Mesendoderm (in vitro differentiated cells): ENCODE results near the gene BHLHA15.

Experiments
- DNase-seq: peaks from one replicate; pipeline ENCODE4 v3.0.0; 2013
- H2AK5ac ChIP-seq: 2 replicates; pipeline ENCODE4 v1.6.1; 2013; ENCODE audit warnings: low read length, inconsistent platforms
- H2BK120ac ChIP-seq: 2 replicates; pipeline ENCODE4 v1.6.1; 2013; ENCODE audit warnings: low read depth, mild to moderate bottlenecking, low read length, moderate library complexity, mixed read lengths
- H2BK15ac ChIP-seq: replicated peaks from 2 replicates; pipeline ENCODE4 v1.6.1; 2013; ENCODE audit warnings: low read depth, mild to moderate bottlenecking, moderate library complexity
- H2BK5ac ChIP-seq: 2 replicates; pipeline ENCODE4 v1.6.1; 2013; ENCODE audit warnings: low read length, inconsistent platforms
- H3K18ac ChIP-seq: 2 replicates; pipeline ENCODE4 v1.6.1; 2013; ENCODE audit warnings: mild to moderate bottlenecking, low read length, mixed read lengths
- H3K23ac ChIP-seq: one replicate; pipeline ENCODE4 v1.6.1; 2013; ENCODE audit warnings: low read length
- H3K27ac ChIP-seq: 2 replicates; pipeline ENCODE4 v1.5.1; 2013; ENCODE audit warnings: low read depth, mild to moderate bottlenecking, inconsistent platforms, low read length, moderate library complexity
- H3K27me3 ChIP-seq: 2 replicates; pipeline ENCODE4 v1.6.1; 2013; ENCODE audit warnings: low read length, control low read depth, mild to moderate bottlenecking, inconsistent platforms; ENCODE audit not compliant: insufficient read depth, poor library complexity
- H3K36me3 ChIP-seq: 2 replicates; pipeline ENCODE4 v1.6.1; 2013; ENCODE audit warnings: low read length, inconsistent platforms; ENCODE audit not compliant: control insufficient read depth, insufficient read depth
- H3K4ac ChIP-seq: one replicate; pipeline ENCODE4 v1.6.1; 2013; ENCODE audit warnings: low read depth, mild to moderate bottlenecking, low read length, moderate library complexity
- H3K4me1 ChIP-seq: 2 replicates; pipeline ENCODE4 v1.6.1; 2013; ENCODE audit warnings: low read depth, low read length, inconsistent platforms; ENCODE audit not compliant: control insufficient read depth
- H3K4me2 ChIP-seq: 2 replicates; pipeline ENCODE4 v1.6.1; 2013; ENCODE audit warnings: low read length
- H3K4me3 ChIP-seq: 2 replicates; pipeline ENCODE4 v1.5.1; 2013; ENCODE audit warnings: mild to moderate bottlenecking, low read length
- H3K56ac ChIP-seq: one replicate; pipeline ENCODE4 v1.6.1; 2013; ENCODE audit warnings: low read length
- H3K79me1 ChIP-seq: 2 replicates; pipeline ENCODE4 v1.6.1; 2013; ENCODE audit warnings: low read length, inconsistent platforms
- H3K79me2 ChIP-seq: 2 replicates; pipeline ENCODE4 v1.6.1; 2013; ENCODE audit warnings: mild to moderate bottlenecking, low read length; ENCODE audit not compliant: control insufficient read depth, insufficient read depth
- H3K9ac ChIP-seq: 2 replicates; pipeline ENCODE4 v1.6.1; 2013; ENCODE audit warnings: low read length, inconsistent platforms
- H4K5ac ChIP-seq: one replicate; pipeline ENCODE4 v1.6.1; 2013; ENCODE audit warnings: low read length
- H4K8ac ChIP-seq: one replicate; pipeline ENCODE4 v1.6.1; 2013; ENCODE audit warnings: low read depth, mild to moderate bottlenecking, control low read depth, low read length, moderate library complexity
- WGBS: extraction: QIAGEN DNeasy Blood & Tissue Kit; methylation state at CpG from one replicate; pipeline ENCODE4 v1.1.7; 2013; ENCODE audit warnings: low lambda C conversion rate, missing lambda C conversion rate; ENCODE audit not compliant: insufficient coverage; ENCODE audit errors: extremely low coverage; 5-methylcytosine and 5-hydroxymethylcytosine counted together

BHLHA15 gene

GRCh38 chr7:98203964-98204605 lies 7.2 kb upstream of the BHLHA15 start:
- H3K23ac ChIP-seq: no peak overlapping the region
- no peaks in the 10 kb centered on the region for H3K4me1 ChIP-seq
- DNase-seq: no peak
- no peak overlapping the region for H3K27ac ChIP-seq
- WGBS: no CpG with 5 or more reads among the region's 18 CpGs
- H2BK5ac ChIP-seq: no peak overlapping the region
- H3K36me3 ChIP-seq: no peaks in the 10 kb centered on the region
- no peak overlapping the region for H3K4me3 ChIP-seq
- H3K56ac ChIP-seq: no peak overlapping the region
- H3K4me2 ChIP-seq: no peak overlapping the region
- H3K18ac ChIP-seq: no peak overlapping the region
- H2AK5ac ChIP-seq: no peak overlapping the region
- H3K79me2 ChIP-seq: no peaks in the 10 kb centered on the region
- H2BK120ac ChIP-seq: no peak overlapping the region
- H3K9ac ChIP-seq: no peak overlapping the region
- no peak overlapping the region for H2BK15ac ChIP-seq
- no peak overlapping the region for H4K5ac ChIP-seq
- H3K27me3 ChIP-seq: no peaks in the 10 kb centered on the region
- no peak overlapping the region for H3K4ac ChIP-seq
- H3K79me1 ChIP-seq: peaks cover 4% of the 10 kb centered on the region
- no peak overlapping the region for H4K8ac ChIP-seq

DNA sequence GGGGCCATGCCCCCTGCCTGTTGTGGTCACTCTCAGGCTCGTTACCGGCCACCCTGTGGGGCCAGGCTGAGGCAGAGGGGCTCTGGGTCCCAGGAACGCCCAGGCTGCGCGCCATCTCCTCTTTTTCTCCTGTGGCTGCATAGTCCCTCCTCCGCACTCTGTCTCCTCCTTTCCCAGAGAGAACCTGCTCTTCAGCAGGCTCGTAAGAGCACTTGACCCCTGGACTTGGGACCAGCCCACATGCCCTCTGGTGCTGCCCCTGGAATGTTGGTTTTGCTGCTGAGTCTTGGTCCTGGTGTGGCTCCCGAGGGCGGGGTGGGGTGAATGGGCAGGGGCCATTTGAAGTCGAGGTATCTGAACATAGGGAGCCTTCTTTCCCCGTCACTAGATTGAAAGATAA lies 6.6 kb upstream of the BHLHA15 start:
- peaks cover 4% of the 10 kb centered on the region for H3K79me1 ChIP-seq
- H2BK15ac ChIP-seq: no peak overlapping the region
- H4K8ac ChIP-seq: no peak overlapping the region
- no peak overlapping the region for H3K9ac ChIP-seq
- H4K5ac ChIP-seq: no peak overlapping the region
- H3K79me2 ChIP-seq: no peaks in the 10 kb centered on the region
- no peak overlapping the region for H2AK5ac ChIP-seq
- no peak overlapping the region for H3K4ac ChIP-seq
- H3K23ac ChIP-seq: no peak overlapping the region
- H3K36me3 ChIP-seq: no peaks in the 10 kb centered on the region
- H3K18ac ChIP-seq: no peak overlapping the region
- no peak for DNase-seq
- H3K4me2 ChIP-seq: no peak overlapping the region
- no peaks in the 10 kb centered on the region for H3K4me1 ChIP-seq
- H2BK5ac ChIP-seq: no peak overlapping the region
- H3K27ac ChIP-seq: no peak overlapping the region
- H2BK120ac ChIP-seq: no peak overlapping the region
- no peak overlapping the region for H3K4me3 ChIP-seq
- no peaks in the 10 kb centered on the region for H3K27me3 ChIP-seq
- H3K56ac ChIP-seq: no peak overlapping the region
- WGBS: no CpG with 5 or more reads among the region's 11 CpGs

- Histone ChIP-seq H3K4ac (no peak overlapping the region), H2BK15ac (no peak overlapping the region), H2BK5ac (no peak overlapping the region), H3K4me3 (no peak overlapping the region), H3K18ac (no peak overlapping the region), H3K79me2 (no peaks in the 10 kb centered on the region), H4K8ac (no peak overlapping the region), H2AK5ac (no peak overlapping the region), H3K56ac (no peak overlapping the region), H3K9ac (no peak overlapping the region), H4K5ac (no peak overlapping the region), H3K27ac (no peak overlapping the region), H3K4me1 (no peaks in the 10 kb centered on the region), H2BK120ac (no peak overlapping the region), H3K36me3 (no peaks in the 10 kb centered on the region), H3K27me3 (no peaks in the 10 kb centered on the region), H3K23ac (no peak overlapping the region), H3K79me1 (peaks cover 4% of the 10 kb centered on the region), H3K4me2 (no peak overlapping the region)
- no peak for DNase-seq
- WGBS: no CpG with 5 or more reads among the region's 47 CpGs
These were observed 5.9 kb upstream of the BHLHA15 start for GRCh38 chr7:98205162-98205845.

- Histone ChIP-seq H3K4me2 (no peak overlapping the region), H2AK5ac (no peak overlapping the region), H2BK120ac (no peak overlapping the region), H3K4ac (no peak overlapping the region), H3K27me3 (no peaks in the 10 kb centered on the region), H3K56ac (no peak overlapping the region), H4K8ac (no peak overlapping the region), H2BK5ac (no peak overlapping the region), H3K79me2 (no peaks in the 10 kb centered on the region), H2BK15ac (no peak overlapping the region), H3K4me1 (no peaks in the 10 kb centered on the region), H3K9ac (no peak overlapping the region), H3K23ac (no peak overlapping the region), H3K27ac (no peak overlapping the region), H3K36me3 (no peaks in the 10 kb centered on the region), H4K5ac (no peak overlapping the region), H3K79me1 (no peaks in the 10 kb centered on the region), H3K4me3 (no peak overlapping the region), H3K18ac (no peak overlapping the region)
- no peak for DNase-seq
- no CpG with 5 or more reads among the region's 47 CpGs for WGBS
These were observed 4.5 kb upstream of the BHLHA15 start for GRCh38 chr7:98206451-98207330.

GRCh38 chr7:98209166-98209920 lies 1.9 kb upstream of the BHLHA15 start:
- H2BK5ac ChIP-seq: no peak overlapping the region
- no peak overlapping the region for H3K56ac ChIP-seq
- no peaks in the 10 kb centered on the region for H3K79me1 ChIP-seq
- H2BK15ac ChIP-seq: no peak overlapping the region
- H3K36me3 ChIP-seq: no peaks in the 10 kb centered on the region
- no peaks in the 10 kb centered on the region for H3K27me3 ChIP-seq
- no peak overlapping the region for H3K4me3 ChIP-seq
- H3K9ac ChIP-seq: no peak overlapping the region
- H3K4me1 ChIP-seq: no peaks in the 10 kb centered on the region
- H3K18ac ChIP-seq: no peak overlapping the region
- WGBS: no CpG with 5 or more reads among the region's 17 CpGs
- no peak overlapping the region for H3K27ac ChIP-seq
- DNase-seq: no peak
- no peak overlapping the region for H3K4me2 ChIP-seq
- no peak overlapping the region for H2BK120ac ChIP-seq
- no peak overlapping the region for H3K23ac ChIP-seq
- no peak overlapping the region for H2AK5ac ChIP-seq
- no peak overlapping the region for H4K8ac ChIP-seq
- H4K5ac ChIP-seq: no peak overlapping the region
- no peak overlapping the region for H3K4ac ChIP-seq
- no peaks in the 10 kb centered on the region for H3K79me2 ChIP-seq
